Measurements from ENCODE around the gene BANP. TPM values are rescaled to one million over a fixed set of nuclear protein-coding genes. Genes with fewer than 3 reads are reported as not detected.
"Not testable (repeated sequence)": the region's sequence is repeated elsewhere in the genome, so short reads cannot be mapped to it uniquely, and the experiment has no call there.

BANP gene
- total RNA-seq, 1 experiment from 2014 or later, result 37.2 TPM

DNA sequence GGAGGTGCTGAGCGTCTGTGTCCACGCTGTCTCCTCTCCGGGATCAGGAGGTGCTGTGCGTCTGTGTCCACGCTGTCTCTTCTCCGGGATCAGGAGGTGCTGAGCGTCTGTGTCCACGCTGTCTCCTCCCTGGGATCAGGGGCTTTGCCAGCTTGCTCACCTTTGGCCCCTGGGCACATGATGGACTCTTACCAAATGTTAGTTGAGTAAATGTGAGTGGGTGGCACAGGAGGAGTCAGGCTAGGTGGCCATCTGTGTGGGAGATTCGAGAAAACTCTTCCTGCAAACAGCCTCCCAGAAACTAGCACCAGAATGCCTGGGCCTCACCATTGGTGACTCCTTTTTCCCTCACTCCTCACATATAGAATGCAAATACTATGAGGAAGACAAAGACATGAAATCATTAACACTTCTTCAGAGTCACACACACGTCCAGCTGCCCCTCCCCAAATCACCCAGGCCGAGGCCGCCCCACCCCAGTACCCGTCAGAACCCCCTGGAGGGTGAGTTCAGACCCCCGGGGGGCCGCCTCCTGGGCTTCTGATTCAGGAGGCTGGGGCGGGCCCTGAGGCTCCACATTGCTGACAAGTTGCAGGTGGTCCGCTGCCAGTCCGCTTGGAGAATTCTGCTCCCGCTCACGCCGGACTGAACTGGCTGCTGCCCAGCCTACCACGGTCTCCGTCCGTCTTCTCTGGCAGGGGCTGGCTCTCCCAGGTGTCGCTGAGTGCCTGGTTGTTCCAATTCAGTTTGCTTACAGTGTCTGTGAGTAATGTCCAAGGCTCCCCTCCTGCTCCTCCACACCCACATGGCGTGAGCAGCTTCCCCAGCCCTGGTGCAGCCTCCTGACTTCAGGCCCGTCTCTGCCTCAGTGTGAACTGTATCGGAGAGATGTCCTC, 158.7 kb downstream of the BANP start:
- H2AFZ ChIP-seq (ENCODE audit: low read depth, low read length, poor library complexity, severe bottlenecking); H3K4me1 ChIP-seq (ENCODE audit: control insufficient read depth in 1 of 2, insufficient read depth in 2 of 2, low read length in 2 of 2); H3K9me2 ChIP-seq (ENCODE audit: insufficient read depth); H4K20me1 ChIP-seq (ENCODE audit: insufficient read depth); intact Hi-C loops (cut with micrococcal nuclease); H3K36me3 ChIP-seq (ENCODE audit: control insufficient read depth in 1 of 2, insufficient read depth in 2 of 2, low read length in 2 of 2); H3K79me2 ChIP-seq (ENCODE audit: insufficient read depth, low read length); BruUV-seq (replicated peaks); POLR2A ChIA-PET; H3K9ac ChIP-seq (ENCODE audit: low read length); RAD21 ChIA-PET (ENCODE audit: low non-redundant PET in 1 of 2, low total read pairs in 2 of 2, uncharacterized antibody in 2 of 2, unreplicated experiment in 2 of 2); H3K4me3 ChIP-seq (replicated peaks in 1 of 2; ENCODE audit: low read depth in 1 of 2, low read length in 2 of 2); CTCF ChIA-PET; ATAC-seq; H3K9me3 ChIP-seq (ENCODE audit: control insufficient read depth in 1 of 2, insufficient read depth in 1 of 2, low read depth in 1 of 2, low read length in 2 of 2); DNase-seq (ENCODE audit: low read depth, low spot score); H3K27ac ChIP-seq (ENCODE audit: low read depth, low read length); H3K4me2 ChIP-seq (ENCODE audit: low read length); H3K27me3 ChIP-seq (ENCODE audit: insufficient read depth, low read length): not testable (repeated sequence)

DNA sequence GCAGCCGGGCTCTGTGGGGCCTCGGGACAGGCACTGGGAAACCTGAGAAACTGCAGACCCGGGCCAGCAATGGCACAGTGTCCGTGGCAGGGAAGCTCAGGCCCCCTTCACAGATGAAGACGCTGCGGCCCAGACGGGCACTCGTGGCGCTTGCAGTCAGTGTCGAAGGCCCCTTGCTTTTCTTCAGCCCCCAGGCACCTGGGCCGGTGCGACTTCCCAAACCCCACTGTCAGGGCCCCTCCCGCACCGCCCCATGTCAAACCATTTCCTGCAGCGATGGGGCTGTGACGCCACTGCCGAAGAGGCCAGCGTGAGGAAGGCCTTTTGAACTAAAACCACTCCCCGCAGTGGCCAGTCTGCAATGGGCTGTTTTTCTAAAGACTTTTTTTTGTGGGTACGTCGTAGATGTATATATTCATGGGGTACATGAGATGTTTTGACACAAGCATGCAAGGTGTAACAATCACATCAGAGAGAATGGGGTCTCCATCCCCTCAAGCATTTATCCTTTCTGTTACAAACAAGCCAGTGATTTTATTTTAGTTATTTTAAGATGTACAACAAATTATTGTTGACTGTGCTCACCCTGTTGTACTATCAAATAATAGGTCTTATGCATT, 159.8 kb downstream of the BANP start:
- H3K36me3 ChIP-seq (ENCODE audit: control insufficient read depth in 1 of 2, insufficient read depth in 2 of 2, low read length in 2 of 2); RAD21 ChIA-PET (ENCODE audit: low non-redundant PET in 1 of 2, low total read pairs in 2 of 2, uncharacterized antibody in 2 of 2, unreplicated experiment in 2 of 2); H3K4me1 ChIP-seq (ENCODE audit: control insufficient read depth in 1 of 2, insufficient read depth in 2 of 2, low read length in 2 of 2); intact Hi-C loops (cut with micrococcal nuclease); H3K27me3 ChIP-seq (ENCODE audit: insufficient read depth, low read length); POLR2A ChIA-PET; H4K20me1 ChIP-seq (ENCODE audit: insufficient read depth); BruUV-seq (replicated peaks); H3K9ac ChIP-seq (ENCODE audit: low read length); H3K27ac ChIP-seq (ENCODE audit: low read depth, low read length); DNase-seq (ENCODE audit: low read depth, low spot score); H3K9me2 ChIP-seq (ENCODE audit: insufficient read depth); H3K9me3 ChIP-seq (ENCODE audit: control insufficient read depth in 1 of 2, insufficient read depth in 1 of 2, low read depth in 1 of 2, low read length in 2 of 2); H2AFZ ChIP-seq (ENCODE audit: low read depth, low read length, poor library complexity, severe bottlenecking); ATAC-seq; H3K79me2 ChIP-seq (ENCODE audit: insufficient read depth, low read length); H3K4me2 ChIP-seq (ENCODE audit: low read length); H3K4me3 ChIP-seq (replicated peaks in 1 of 2; ENCODE audit: low read depth in 1 of 2, low read length in 2 of 2); CTCF ChIA-PET: not testable (repeated sequence)

DNA sequence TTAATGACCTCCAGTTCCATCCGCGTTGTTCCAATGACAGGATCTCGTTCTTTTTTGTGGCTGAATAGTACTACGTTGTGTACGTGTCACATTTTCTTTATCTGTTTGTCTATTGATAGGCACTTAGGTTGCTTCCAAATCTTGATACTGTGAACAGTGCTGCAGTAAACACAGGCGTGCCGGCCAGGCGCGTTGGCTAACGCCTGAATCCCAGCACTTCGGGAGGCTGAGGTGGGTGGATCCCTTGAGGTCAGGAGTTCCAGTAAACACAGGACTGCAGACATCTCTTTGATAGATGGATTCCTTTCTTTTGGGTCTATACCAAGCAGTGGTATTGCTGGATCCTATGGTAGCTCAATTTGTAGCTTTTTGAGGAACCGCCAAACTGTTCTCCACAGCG, 160.7 kb downstream of the BANP start:
- H3K4me1 ChIP-seq (ENCODE audit: control insufficient read depth in 1 of 2, insufficient read depth in 2 of 2, low read length in 2 of 2); H3K27me3 ChIP-seq (ENCODE audit: insufficient read depth, low read length); H3K4me2 ChIP-seq (ENCODE audit: low read length); H3K9me3 ChIP-seq (ENCODE audit: control insufficient read depth in 1 of 2, insufficient read depth in 1 of 2, low read depth in 1 of 2, low read length in 2 of 2); intact Hi-C loops (cut with micrococcal nuclease); CTCF ChIA-PET; RAD21 ChIA-PET (ENCODE audit: low non-redundant PET in 1 of 2, low total read pairs in 2 of 2, uncharacterized antibody in 2 of 2, unreplicated experiment in 2 of 2); H3K27ac ChIP-seq (ENCODE audit: low read depth, low read length); H3K79me2 ChIP-seq (ENCODE audit: insufficient read depth, low read length); BruUV-seq (replicated peaks); H4K20me1 ChIP-seq (ENCODE audit: insufficient read depth); H3K4me3 ChIP-seq (replicated peaks in 1 of 2; ENCODE audit: low read depth in 1 of 2, low read length in 2 of 2); ATAC-seq; H3K36me3 ChIP-seq (ENCODE audit: control insufficient read depth in 1 of 2, insufficient read depth in 2 of 2, low read length in 2 of 2); H3K9me2 ChIP-seq (ENCODE audit: insufficient read depth); H3K9ac ChIP-seq (ENCODE audit: low read length); POLR2A ChIA-PET; DNase-seq (ENCODE audit: low read depth, low spot score); H2AFZ ChIP-seq (ENCODE audit: low read depth, low read length, poor library complexity, severe bottlenecking): not testable (repeated sequence)

Data from HCT116 (cell line).